AG04450 (cell line): ENCODE measurements around the gene SKA1. TPM values are rescaled to one million over a fixed set of nuclear protein-coding genes. Genes with fewer than 3 reads are reported as not detected.

Experiments
- CTCF ChIA-PET: fragments of 300-600, 350-600 bp; formaldehyde crosslinking; extraction: SDS; loops from one replicate; lab custom pipeline; 2022; ENCODE audit warnings: antibody characterized with exemption, inconsistent platforms; lab: Charles Lee
- POLR2A ChIA-PET: fragments of 350-600 bp; formaldehyde crosslinking; extraction: SDS; loops from one replicate; lab custom pipeline; 2021; ENCODE audit warnings: antibody characterized with exemption, inconsistent platforms; lab: Yijun Ruan, JAX
- DNase-seq: peaks from one replicate; pipeline ENCODE4 v3.0.0-alpha.2; 2011; ENCODE audit warnings: low read depth, low spot score
- H3K27ac ChIP-seq: one replicate; pipeline ENCODE4 v1.5.1; 2012; ENCODE audit warnings: low read depth, low read length, control low read depth
- H3K27me3 ChIP-seq: one replicate; pipeline ENCODE4 v1.6.0; 2012; ENCODE audit warnings: low read length; ENCODE audit not compliant: control insufficient read depth, insufficient read depth
- H3K4me3 ChIP-seq: 2 replicates; pipeline ENCODE4 v1.5.1; 2011; ENCODE audit warnings: mild to moderate bottlenecking, low read depth, low read length, control low read depth
- H3K9me3 ChIP-seq: 2 replicates; pipeline ENCODE4 v1.5.1; 2012; ENCODE audit warnings: low read length; ENCODE audit not compliant: control insufficient read depth, insufficient read depth
- polyA plus RNA-seq: library from polyadenylated mRNA; depleted of rRNA; stranded (reverse); fragments of >200 nt; gene quantifications from 2 replicates; pipeline ENCODE4 v1.2.3, GENCODE V29; 2011
- TF ChIP-seq, protein P1 (sequence below): IDR thresholded peaks from 2 replicates; pipeline ENCODE4 v1.5.1; 2011; ENCODE audit warnings: low read depth, low read length, control low read depth, inconsistent platforms

Gene SKA1
- polyA plus RNA-seq, 1 experiment = 6.2 TPM

DNA sequence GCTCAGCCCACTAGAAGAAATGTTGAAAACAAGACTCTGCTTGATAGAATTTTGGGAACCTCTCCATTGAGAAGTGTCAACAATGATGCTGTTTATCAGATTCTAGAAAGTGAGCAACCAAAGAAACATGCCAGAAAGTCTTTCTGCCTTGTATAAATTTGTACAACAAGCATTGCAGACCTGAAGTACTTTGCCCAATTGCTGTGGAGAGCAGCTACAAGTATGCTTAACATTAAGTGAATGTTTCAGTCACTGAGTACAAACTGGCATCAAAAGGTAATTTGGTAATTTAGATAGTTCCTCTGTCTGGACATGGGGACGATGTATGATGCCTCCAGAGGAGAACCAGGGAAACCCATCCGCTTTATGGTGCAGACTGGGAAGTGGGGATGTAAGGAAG is 33.4 kb upstream of the SKA1 start:
- no peak for DNase-seq
- ChIA-PET CTCF (interaction anchor here (2.3 kb wide), 1 partner anchor 16 kb away, joined by 15 read pairs; no protein-coding TSS in a partner anchor), POLR2A (no interaction called here)

GRCh38 chr18:50350699-50351098 is 24.1 kb upstream of the SKA1 start:
- H3K27me3 ChIP-seq = no peaks in the 10 kb centered on the region
- CTCF ChIA-PET = no interaction called here
- no peak for DNase-seq
- H3K27ac ChIP-seq = no peak overlapping the region
- POLR2A ChIA-PET = no interaction called here
- H3K4me3 ChIP-seq = no peak overlapping the region
- no peaks in the 10 kb centered on the region for H3K9me3 ChIP-seq
- TF ChIP-seq, protein P1, sequence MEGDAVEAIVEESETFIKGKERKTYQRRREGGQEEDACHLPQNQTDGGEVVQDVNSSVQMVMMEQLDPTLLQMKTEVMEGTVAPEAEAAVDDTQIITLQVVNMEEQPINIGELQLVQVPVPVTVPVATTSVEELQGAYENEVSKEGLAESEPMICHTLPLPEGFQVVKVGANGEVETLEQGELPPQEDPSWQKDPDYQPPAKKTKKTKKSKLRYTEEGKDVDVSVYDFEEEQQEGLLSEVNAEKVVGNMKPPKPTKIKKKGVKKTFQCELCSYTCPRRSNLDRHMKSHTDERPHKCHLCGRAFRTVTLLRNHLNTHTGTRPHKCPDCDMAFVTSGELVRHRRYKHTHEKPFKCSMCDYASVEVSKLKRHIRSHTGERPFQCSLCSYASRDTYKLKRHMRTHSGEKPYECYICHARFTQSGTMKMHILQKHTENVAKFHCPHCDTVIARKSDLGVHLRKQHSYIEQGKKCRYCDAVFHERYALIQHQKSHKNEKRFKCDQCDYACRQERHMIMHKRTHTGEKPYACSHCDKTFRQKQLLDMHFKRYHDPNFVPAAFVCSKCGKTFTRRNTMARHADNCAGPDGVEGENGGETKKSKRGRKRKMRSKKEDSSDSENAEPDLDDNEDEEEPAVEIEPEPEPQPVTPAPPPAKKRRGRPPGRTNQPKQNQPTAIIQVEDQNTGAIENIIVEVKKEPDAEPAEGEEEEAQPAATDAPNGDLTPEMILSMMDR = no peak

More for the DNA sequence above, 33.4 kb upstream of the SKA1 start:
- Histone ChIP-seq H3K9me3 (peaks cover 4% of the 10 kb centered on the region; the same call in 1 of the 2 replicates), H3K27me3 (peaks cover 9% of the 10 kb centered on the region), H3K4me3 (no peak overlapping the region), H3K27ac (no peak overlapping the region)
- TF ChIP-seq, protein P1 = no peak

DNA sequence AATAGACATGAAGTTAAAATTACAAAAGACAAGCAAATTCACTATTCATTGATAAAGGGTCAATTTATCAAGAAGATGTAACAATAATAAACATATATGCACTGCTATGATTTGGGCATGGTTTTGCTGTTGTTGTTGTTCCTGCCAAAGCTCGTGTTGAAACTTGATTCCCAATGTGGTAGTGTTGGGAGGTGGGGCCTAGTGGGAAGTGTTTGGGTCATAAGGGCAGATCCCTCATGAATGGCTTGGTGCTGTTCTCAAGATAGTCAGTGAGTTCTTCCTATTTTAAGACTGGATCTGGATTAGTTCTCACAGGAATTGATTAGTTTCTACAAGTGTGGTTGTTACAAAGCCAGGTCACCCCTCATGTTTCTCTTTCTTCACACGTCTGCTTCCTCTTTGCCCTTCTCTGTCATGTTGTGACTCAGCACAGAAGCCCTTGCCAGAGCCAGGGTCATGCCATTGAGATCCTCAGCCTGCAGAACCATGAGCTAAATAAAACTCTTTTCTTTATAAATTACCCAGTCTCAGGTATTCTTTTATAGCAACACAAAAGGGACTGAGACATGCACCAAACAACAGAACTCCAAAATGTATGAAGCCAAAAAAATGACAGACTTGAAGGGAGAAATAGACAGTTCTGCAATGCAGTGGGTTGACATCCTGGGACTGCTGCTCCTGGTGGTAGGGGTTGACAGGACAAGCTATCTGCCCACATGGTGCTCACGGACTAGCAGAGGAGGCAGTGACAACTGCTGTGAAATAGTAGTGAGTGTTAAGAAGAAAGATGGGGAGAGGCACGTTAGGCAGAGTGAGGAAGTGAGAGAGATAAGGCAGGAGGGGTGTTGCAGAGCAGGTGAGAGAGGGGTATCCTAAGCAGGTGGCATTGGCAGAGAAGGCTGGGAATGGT is 18.6 kb upstream of the SKA1 start:
- DNase-seq = no peak
- Histone ChIP-seq H3K9me3 (no peaks in the 10 kb centered on the region), H3K27ac (no peak overlapping the region), H3K4me3 (no peak overlapping the region), H3K27me3 (peaks cover 2% of the 10 kb centered on the region)
- TF ChIP-seq, protein P1 = no peak
- POLR2A ChIA-PET = no interaction called here
- CTCF ChIA-PET = interaction anchor here (0.6 to 2.3 kb wide), 36 partner anchors 14 to 893 kb away, joined by 3 to 69 read pairs (median 5); partner anchors contain the start of genes MBD1 and SKA1

- POLR2A ChIA-PET = no interaction called here
- CTCF ChIA-PET = interaction anchor here (0.6 to 0.7 kb wide), 2 partner anchors 26 to 328 kb away, joined by 3 to 6 read pairs; no protein-coding TSS in a partner anchor
- Histone ChIP-seq H3K27ac (no peak overlapping the region), H3K9me3 (no peaks in the 10 kb centered on the region), H3K27me3 (peaks cover 2% of the 10 kb centered on the region), H3K4me3 (no peak overlapping the region)
- DNase-seq = no peak
- TF ChIP-seq, protein P1 = no peak
Observed at GRCh38 chr18:50358844-50359243, 16.0 kb upstream of the SKA1 start.

- Histone ChIP-seq H3K9me3 (no peaks in the 10 kb centered on the region), H3K4me3 (no peak overlapping the region), H3K27ac (no peak overlapping the region), H3K27me3 (peaks cover 2% of the 10 kb centered on the region)
- ChIA-PET POLR2A (no interaction called here), CTCF (no interaction called here)
- TF ChIP-seq, protein P1 = no peak
- no peak for DNase-seq
Observed at GRCh38 chr18:50359806-50360205, 15.0 kb upstream of the SKA1 start.
